Measurements from ENCODE around the gene CCL26. TPM values are rescaled to one million over a fixed set of nuclear protein-coding genes. Genes with fewer than 3 reads are reported as not detected.
"Not testable (repeated sequence)": the region's sequence is repeated elsewhere in the genome, so short reads cannot be mapped to it uniquely, and the experiment has no call there.

CCL26 gene
- total RNA-seq, 2 donors from 2014 or later = not detected

DNA sequence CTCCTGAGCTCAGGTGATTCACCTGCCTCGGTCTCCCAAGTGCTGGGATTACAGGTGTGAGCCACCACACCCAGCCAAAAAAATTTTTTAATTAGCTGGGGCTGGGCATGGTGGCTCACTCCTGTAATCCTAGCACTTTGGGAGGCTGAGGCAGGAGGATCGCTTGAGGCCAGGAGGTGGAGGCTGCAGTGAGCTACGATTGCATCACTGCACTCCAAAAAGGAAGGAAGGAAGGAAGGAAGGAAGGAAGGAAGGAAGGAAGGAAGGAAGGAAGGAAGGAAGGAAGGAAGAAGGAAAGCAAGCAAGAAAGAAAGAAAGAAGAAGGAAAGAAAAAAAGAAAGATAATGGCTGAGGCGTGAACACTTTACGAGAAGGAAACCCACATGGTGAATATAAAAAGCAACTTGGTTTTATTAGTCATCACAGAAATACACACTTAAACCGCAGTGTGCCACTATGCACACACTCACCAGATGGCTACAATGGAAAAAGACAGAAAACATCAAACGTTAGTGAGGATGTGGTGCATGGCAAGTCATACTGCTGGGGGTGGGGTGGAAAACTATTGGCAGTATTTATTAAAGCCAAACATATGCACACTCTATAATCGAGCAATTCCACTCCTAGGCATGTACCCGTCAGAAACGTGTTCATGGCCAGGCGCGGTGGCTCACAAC lies 4.4 kb upstream of the CCL26 start:
- peak; percentile 95 for ATAC-seq (replicated peaks)
- H3K4me1 Mint-ChIP-seq = peaks cover 23% of the 10 kb centered on the region

DNA sequence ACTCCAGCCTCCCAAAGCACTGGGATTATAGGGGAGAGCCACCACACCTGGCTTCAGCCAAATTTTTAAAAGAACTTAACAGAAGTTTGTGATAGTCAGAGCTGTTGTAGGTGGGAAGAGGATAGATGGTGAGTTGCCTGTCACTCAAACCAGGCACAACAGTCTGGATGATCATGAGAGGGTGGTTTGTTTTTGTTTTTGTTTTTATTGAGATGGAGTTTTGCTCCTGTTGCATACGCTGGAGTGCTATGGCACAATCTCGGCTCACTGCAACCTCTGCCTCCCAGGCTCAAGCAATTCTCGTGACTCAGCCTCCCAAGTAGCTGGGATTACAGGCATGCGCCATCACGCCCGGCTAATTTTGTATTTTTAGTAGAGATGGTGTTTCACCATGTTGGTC lies 1.9 kb upstream of the CCL26 start:
- not testable (repeated sequence) for H3K27ac Mint-ChIP-seq; H3K36me3 Mint-ChIP-seq (ENCODE audit: low read depth); H3K27me3 Mint-ChIP-seq; H3K9me3 Mint-ChIP-seq; H3K4me1 Mint-ChIP-seq; ATAC-seq (replicated peaks); H3K4me3 Mint-ChIP-seq

More for the DNA sequence above, 4.4 kb upstream of the CCL26 start:
- Mint-ChIP-seq H3K9me3 (no peaks in the 10 kb centered on the region), H3K27me3 (peaks cover 15% of the 10 kb centered on the region), H3K27ac (peak overlapping the region; percentile 83), H3K36me3 (ENCODE audit: low read depth) (peaks cover 6% of the 10 kb centered on the region), H3K4me3 (peak overlapping the region; percentile 53)

DNA sequence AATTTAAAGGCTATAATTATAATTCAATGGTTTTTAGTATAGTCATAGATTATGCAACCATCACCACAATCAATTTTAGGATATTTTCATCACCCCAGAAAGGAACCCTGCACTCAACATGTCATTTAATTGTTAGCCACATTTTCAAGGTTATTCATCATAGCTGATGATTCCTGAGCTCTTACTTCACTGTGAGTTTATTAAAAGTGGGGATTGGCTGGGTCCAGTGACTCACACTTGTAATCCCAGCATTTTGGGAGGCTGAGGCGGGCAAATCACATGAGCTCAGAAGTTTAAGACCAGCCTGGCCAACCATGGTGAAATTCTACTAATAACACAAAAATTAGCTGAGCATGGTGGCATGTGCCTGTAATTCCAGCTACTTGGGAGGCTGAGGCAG lies 787 bp downstream of the CCL26 start:
- Mint-ChIP-seq H3K4me3 (no peak overlapping the region), H3K9me3 (no peaks in the 10 kb centered on the region), H3K4me1 (no peaks in the 10 kb centered on the region), H3K27ac (no peak overlapping the region), H3K27me3 (no peaks in the 10 kb centered on the region), H3K36me3 (ENCODE audit: low read depth) (no peaks in the 10 kb centered on the region)
- ATAC-seq (replicated peaks) = no peak

DNA sequence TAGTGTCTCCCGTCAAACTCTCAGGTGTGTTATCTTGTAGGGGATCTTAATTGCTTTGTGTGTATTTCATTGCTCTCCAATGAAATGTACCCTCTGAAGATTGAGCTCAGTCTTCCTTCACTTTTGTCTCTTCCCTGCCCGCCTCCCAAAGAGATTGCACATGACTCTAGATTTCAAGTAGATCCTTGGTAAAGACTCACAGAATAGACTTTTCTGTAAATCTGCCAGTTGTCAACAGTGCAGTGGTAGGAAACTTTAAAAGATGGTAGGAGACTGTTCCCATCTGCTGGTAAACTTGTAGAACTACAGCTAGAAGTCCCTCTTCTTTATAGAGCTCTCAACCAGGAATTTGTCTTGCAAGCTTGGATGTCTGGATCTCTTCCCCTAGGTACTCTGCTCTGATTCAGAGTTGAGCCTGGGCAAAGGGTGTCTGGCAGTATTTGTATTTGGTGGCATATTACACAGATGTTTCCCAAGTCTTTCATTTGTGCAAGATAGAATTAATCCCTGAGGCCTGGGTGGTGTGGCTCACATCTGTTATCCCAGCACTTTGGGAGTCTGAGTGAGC lies 9.6 kb downstream of the CCL26 start:
- peak; percentile 73 for ATAC-seq (replicated peaks)
- no peaks in the 10 kb centered on the region for H3K36me3 Mint-ChIP-seq (ENCODE audit: low read depth)
- H3K27ac Mint-ChIP-seq = no peak overlapping the region
- H3K27me3 Mint-ChIP-seq = peaks cover 3% of the 10 kb centered on the region
- H3K4me3 Mint-ChIP-seq = no peak overlapping the region
- no peaks in the 10 kb centered on the region for H3K4me1 Mint-ChIP-seq
- no peaks in the 10 kb centered on the region for H3K9me3 Mint-ChIP-seq

DNA sequence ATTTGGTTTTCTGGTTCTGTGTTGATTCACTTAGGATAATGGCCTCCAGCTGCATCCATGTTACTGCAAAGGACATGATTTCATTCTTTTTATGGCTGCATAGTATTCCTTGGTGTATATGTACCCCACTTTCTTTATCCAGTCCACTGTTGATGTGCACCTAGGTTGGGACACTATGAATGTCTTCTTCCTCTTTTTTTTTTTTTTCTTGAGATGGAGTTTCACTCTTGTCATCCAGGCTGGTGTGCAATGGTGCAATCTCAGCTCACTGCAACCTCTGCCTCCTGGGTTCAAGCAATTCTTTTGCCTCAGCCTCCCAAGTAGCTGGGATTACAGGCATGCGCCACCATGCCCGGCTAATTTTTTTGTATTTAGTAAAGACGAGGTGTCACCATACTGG lies 10.2 kb downstream of the CCL26 start:
- not testable (repeated sequence) for H3K4me1 Mint-ChIP-seq; H3K9me3 Mint-ChIP-seq; H3K36me3 Mint-ChIP-seq (ENCODE audit: low read depth); H3K27me3 Mint-ChIP-seq; H3K4me3 Mint-ChIP-seq; ATAC-seq (replicated peaks); H3K27ac Mint-ChIP-seq

DNA sequence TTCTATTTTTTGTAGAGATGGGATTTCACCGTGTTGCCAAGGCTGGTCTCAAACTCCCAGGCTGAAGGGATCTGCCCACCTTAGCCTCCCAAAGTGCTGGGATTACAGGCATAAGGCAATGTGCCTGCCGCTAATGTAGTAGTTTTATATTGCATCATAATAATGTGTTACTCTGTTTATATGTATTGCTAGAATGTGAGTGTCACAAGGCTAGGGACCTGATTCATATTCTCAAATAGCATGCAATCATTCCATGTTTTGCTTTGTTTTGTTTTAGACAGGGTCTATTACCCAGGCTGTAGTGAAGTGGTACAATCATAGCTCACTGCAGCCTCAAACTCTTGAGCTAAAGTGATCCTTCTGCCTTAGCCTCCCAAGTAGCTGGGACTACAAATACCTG lies 13.5 kb downstream of the CCL26 start:
- no peaks in the 10 kb centered on the region for H3K36me3 Mint-ChIP-seq (ENCODE audit: low read depth)
- no peaks in the 10 kb centered on the region for H3K9me3 Mint-ChIP-seq
- H3K4me1 Mint-ChIP-seq = no peaks in the 10 kb centered on the region
- no peak overlapping the region for H3K27ac Mint-ChIP-seq
- no peak overlapping the region for H3K4me3 Mint-ChIP-seq
- peaks cover 3% of the 10 kb centered on the region for H3K27me3 Mint-ChIP-seq
- ATAC-seq (replicated peaks) = no peak

DNA sequence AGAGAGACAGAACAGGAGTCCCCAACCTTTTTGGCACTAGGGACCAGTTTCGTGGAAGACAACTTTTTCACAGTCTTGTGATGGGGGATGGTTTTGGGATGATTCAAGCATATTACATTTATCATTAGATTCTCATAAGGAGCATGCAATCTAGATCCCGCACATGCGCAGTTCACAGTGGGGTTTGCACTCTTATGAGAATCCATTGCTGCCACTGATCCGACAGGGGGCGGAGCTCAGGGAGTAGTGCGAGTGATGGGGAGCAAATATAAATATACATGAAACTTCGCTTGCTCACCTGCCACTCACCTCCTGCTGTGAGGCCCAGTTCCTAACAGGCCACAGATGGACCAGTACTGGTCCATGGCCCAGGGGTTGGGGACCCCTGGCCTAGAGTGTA lies 14.2 kb downstream of the CCL26 start:
- Mint-ChIP-seq H3K27ac (no peak overlapping the region), H3K27me3 (peaks cover 3% of the 10 kb centered on the region)

DNA sequence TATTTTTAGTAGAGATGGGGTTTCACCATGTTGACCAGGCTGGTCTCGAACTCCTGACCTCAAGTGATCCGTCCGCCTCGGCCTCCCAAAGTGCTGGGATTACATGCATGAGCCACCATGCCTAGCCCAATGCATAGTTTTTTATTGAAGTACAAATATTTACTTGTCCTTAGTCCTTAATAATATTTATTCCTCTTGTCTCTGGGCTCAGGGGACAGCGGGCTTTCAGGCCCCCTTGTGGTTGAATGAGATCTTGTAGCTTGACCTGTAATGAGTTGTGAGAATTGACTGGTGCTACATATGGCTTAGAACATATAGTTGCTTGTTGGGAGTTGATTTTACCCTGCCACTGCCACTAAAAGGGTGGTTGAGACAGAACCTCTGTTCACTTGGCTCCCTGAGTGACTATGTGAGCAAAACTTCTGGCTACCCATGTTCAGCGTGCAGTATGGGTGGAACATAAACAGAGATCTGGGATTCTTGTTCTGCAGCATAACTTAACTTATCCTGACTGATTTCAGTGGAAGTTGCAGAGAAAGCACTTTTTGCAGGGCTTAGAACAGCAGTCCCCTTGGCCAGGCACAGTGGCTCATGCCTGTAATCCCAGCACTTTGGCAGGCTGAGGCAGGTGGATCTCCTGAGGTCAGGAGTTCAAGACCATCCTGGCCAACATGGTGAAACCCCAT lies 14.9 kb downstream of the CCL26 start:
- H3K27ac Mint-ChIP-seq = no peak overlapping the region
- H3K9me3 Mint-ChIP-seq = no peaks in the 10 kb centered on the region
- no peak overlapping the region for H3K4me3 Mint-ChIP-seq
- no peaks in the 10 kb centered on the region for H3K27me3 Mint-ChIP-seq
- H3K4me1 Mint-ChIP-seq = no peaks in the 10 kb centered on the region
- no peaks in the 10 kb centered on the region for H3K36me3 Mint-ChIP-seq (ENCODE audit: low read depth)
- no peak for ATAC-seq (replicated peaks)

More for the DNA sequence above, 14.2 kb downstream of the CCL26 start:
- H3K36me3 Mint-ChIP-seq (ENCODE audit: low read depth) = no peaks in the 10 kb centered on the region
- H3K4me1 Mint-ChIP-seq = no peaks in the 10 kb centered on the region
- H3K4me3 Mint-ChIP-seq = no peak overlapping the region
- H3K9me3 Mint-ChIP-seq = no peaks in the 10 kb centered on the region
- ATAC-seq (replicated peaks) = no peak

DNA sequence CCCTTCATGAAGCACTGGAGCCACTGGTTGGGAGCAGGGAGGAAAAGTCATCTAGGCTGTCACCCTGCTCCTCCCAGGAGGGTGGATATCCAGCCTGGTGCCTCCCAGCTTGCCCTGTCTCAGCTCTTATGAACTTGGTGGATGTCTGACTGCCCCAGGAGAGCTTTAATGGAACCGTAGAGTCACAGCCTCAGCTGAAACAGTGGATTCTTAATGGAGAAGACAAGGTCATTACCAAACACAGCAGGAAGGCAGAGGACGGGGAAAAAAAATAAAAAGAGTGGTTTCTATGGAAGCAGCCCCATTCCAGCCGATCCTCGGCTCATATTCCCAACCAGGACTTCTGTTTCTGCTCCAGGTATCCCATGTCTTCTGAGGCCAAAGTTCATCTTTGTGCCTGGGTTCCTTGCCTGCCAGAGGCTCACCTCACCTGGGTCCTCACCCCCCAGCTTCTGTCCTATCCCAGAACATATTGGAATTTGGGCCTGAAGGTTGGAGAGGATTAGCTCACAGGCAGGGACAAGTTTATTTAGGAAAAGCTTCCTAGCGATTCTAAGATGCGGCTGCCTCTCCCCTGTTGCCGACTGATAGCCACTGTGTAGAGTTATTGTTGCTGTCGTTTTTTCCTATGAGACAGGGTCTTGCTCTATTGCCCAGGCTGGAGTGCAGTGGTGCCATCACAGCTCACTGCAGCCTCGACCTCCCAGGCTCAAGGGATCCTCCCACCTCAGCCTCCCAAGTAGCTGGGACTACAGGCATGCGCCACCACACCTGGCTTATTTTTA lies 15.6 kb downstream of the CCL26 start:
- ATAC-seq (replicated peaks) = no peak
- Mint-ChIP-seq H3K27me3 (no peaks in the 10 kb centered on the region), H3K9me3 (no peaks in the 10 kb centered on the region), H3K4me3 (no peak overlapping the region), H3K4me1 (no peaks in the 10 kb centered on the region), H3K36me3 (ENCODE audit: low read depth) (no peaks in the 10 kb centered on the region), H3K27ac (no peak overlapping the region)

DNA sequence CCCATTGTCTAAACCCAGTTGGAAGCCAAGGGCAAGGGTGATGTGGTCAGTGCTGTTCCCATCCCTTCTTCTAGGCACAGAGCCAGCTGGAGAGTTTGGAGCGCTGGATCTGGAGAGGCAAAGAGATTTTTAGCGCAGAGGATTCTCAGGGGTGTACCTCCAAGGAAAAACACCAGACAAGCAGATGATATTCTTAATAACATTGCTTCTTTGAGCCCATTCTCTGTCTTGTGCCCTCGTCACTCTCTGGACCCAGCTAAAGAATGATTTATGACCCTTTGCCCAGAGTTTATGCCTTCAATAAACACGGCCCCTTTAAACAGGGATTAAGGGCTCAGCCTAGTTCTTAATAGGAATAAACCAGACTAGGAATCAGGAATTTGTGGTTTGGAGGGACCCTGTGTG lies 28.6 kb downstream of the CCL26 start:
- no peaks in the 10 kb centered on the region for H3K9me3 Mint-ChIP-seq
- H3K4me3 Mint-ChIP-seq = no peak overlapping the region
- no peak overlapping the region for H3K27ac Mint-ChIP-seq
- no peak for ATAC-seq (replicated peaks)
- no peaks in the 10 kb centered on the region for H3K36me3 Mint-ChIP-seq (ENCODE audit: low read depth)
- peaks cover 3% of the 10 kb centered on the region for H3K27me3 Mint-ChIP-seq
- peaks cover 10% of the 10 kb centered on the region for H3K4me1 Mint-ChIP-seq

DNA sequence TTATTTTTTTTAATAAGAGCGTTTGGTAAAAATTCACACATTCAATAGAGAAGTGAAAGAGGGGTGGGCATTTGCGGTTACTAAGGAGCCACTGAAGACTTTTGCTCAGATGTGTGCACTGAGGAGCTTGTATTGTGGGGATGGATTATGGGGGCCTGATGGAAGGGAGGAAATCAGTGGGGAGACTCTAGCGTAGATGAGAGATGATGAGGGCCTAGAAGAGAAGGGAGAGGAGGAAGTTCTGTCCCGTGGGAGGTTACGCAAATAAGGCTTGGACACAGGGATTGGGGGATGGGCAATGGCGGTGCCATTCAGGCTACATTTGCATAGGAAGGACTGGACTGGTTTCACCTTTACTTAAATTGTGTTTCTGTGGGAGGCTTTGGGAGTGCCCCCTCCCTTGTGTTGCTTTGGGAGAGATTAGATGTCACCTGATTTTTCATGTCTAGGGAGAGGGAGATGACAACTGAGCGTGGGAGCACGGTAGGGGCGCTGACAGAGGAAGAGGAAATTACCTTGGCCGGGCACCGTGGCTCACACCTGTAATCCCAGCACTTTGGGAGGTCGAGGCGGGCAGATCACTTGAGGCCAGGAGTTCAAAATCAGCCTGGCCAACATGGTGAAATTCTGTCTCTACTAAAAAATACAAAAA lies 31.0 kb downstream of the CCL26 start:
- H3K36me3 Mint-ChIP-seq (ENCODE audit: low read depth) = no peaks in the 10 kb centered on the region
- peaks cover 3% of the 10 kb centered on the region for H3K27me3 Mint-ChIP-seq
- no peaks in the 10 kb centered on the region for H3K9me3 Mint-ChIP-seq
- ATAC-seq (replicated peaks) = no peak
- peak overlapping the region; percentile 4 for H3K4me3 Mint-ChIP-seq
- H3K27ac Mint-ChIP-seq = no peak overlapping the region
- H3K4me1 Mint-ChIP-seq = peaks cover 10% of the 10 kb centered on the region

DNA sequence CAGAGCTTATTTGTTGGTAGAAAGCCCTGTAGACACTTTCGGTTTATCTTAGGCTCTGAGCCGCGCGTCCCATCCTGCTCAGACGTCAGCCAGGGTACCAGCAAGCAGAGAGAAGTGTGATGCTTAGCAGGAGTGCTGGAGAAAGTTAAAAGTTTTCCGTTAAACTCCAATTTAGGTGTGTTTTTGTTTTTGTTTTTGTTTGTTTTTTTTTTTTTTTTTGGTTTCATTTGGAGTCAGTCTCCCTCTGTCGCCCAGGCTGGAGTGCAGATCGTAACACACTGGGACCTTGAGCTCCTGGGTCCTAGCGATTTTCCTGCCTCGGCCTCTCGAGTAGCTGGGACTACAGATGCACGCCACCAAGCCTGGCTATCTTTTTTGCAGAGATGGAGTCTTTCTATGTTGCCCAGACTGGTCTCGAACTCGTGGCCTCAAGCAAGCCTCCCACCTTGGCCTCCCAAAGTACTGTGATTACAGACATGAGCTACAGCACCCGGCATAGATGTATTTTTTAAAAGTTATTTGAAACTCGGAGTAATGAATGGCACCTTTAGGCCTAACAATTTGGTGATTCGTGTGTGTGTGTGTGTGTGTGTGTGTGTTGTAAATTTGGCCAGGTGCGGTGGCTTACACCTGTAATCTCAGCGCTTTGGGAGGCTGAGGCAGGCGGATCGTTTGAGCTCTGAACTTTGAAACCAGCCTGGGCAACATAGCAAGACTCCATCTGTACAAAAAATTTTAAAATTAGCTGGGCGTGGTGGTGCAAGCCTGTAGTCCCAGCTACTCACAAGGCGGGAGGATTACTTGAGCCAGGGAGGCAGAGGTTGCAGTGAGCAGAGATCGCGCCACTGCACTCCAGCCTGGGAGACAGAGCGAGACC lies 32.0 kb downstream of the CCL26 start:
- ATAC-seq (replicated peaks) = no peak
- no peaks in the 10 kb centered on the region for H3K36me3 Mint-ChIP-seq (ENCODE audit: low read depth)
- H3K27ac Mint-ChIP-seq = peak overlapping the region; percentile 84
- H3K4me3 Mint-ChIP-seq = peak overlapping the region; percentile 87
- H3K9me3 Mint-ChIP-seq = no peaks in the 10 kb centered on the region
- peaks cover 3% of the 10 kb centered on the region for H3K27me3 Mint-ChIP-seq
- H3K4me1 Mint-ChIP-seq = peaks cover 10% of the 10 kb centered on the region

DNA sequence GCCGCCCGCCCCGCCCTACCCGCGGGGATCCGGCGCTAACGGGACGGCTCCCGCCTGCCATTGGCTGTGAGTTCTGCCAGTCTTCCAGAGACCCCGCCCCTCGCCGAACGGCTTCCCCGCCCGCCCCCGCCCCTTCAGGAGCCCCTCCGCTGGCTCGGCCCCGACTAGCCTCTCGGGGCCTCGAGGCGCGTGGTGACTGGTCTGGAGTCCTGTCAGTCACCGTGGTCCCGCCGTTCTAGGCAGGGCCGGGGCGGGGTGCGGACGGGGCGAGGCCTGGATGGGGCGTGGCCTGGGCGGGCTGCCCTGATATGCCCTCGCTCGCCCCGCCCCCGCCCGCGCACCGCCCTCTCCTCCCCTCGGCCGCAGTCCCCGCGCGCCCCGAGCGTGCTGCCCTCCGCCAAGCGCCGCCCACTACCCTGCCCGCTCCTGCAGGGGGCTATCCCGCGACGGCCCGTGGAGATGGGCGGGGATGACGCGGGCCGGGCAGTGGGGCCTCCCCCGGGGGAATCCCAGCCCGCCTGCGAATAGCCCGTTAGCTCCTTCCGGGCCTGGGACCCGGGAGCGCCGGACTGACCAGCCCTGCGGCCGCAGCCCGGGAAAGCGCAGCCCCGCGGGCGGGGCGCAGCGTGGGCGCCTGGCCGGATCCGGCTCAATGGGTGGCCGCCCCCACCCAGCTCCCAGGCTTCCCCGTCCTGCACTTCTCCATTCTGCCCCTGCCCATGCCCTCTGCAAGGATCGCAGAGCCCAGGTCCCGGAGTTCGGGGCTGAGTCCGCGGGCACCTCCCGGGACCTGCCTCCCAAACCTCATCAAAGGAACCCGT lies 32.8 kb downstream of the CCL26 start:
- ATAC-seq (replicated peaks) = peak; percentile 95
- Mint-ChIP-seq H3K36me3 (ENCODE audit: low read depth) (no peaks in the 10 kb centered on the region), H3K27ac (peak overlapping the region; percentile 84), H3K4me3 (peak overlapping the region; percentile 87), H3K4me1 (peaks cover 10% of the 10 kb centered on the region), H3K9me3 (no peaks in the 10 kb centered on the region), H3K27me3 (peaks cover 3% of the 10 kb centered on the region)
